HG02763 (cell line): Measurements from ENCODE around the gene PCBP3.
"Not testable (repeated sequence)": the region's sequence is repeated elsewhere in the genome, so short reads cannot be mapped to it uniquely, and the experiment has no call there.

Source experiments
- ATAC-seq: cut with Tn5 transposase; IDR thresholded peaks from one replicate; pipeline ENCODE4 v1.9.1; 2021; ENCODE audit warnings: mild to moderate bottlenecking, moderate library complexity; ENCODE audit not compliant: unreplicated experiment

PCBP3 gene

DNA sequence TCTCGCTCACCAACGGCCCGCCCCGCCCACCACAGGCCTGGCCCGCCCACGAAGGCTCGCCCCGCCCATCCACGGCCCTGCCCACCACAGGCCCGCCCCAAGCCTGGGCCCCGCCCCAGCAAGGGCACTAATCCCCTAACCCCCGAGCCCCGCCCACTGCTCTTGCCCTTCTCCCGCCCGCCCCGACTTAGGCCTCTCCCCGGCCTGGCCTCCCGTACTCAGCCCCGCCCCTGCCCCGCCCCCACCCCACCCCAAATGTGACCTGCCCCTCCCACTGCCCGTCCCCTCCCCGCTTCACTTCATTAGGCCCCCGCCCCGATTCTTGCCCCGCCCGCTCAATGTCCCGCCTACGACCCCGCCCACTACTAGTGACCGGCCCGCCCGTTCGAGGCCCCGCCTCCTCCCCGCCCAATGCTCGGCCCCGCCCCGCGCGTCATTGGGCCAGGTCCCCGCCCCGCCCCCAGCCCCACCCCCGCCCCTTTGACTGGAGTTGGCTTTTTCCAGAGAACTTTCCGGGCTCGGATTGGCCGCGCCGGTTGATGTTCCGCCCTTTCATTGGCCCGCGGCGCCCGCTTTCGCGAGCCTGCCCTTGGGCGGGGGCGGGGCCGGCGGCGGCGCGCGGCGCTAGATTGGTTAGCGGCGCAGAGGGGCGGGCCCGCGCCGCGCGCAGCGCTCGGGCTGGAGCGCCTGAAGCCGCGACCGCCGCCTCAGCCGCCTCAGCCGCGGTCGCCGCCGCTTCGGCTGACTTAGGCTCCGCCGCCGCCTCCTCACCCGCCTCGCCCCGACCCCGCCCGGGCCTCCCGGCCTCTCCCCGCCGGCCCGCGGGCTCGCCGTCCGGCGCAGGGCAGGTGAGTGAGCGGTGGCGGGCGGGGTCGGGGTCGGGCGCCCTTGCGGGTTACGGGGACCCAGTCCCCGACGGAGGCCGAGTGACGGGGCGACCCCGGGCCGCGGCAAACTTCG is at the start of gene PCBP3:
Gene PCBP3, plus strand, starts transcription at position 705 of the 960 bp plus-strand sequence. CDS start 206,361 bp downstream, outside the sequence.
- peak; percentile 74 for ATAC-seq

DNA sequence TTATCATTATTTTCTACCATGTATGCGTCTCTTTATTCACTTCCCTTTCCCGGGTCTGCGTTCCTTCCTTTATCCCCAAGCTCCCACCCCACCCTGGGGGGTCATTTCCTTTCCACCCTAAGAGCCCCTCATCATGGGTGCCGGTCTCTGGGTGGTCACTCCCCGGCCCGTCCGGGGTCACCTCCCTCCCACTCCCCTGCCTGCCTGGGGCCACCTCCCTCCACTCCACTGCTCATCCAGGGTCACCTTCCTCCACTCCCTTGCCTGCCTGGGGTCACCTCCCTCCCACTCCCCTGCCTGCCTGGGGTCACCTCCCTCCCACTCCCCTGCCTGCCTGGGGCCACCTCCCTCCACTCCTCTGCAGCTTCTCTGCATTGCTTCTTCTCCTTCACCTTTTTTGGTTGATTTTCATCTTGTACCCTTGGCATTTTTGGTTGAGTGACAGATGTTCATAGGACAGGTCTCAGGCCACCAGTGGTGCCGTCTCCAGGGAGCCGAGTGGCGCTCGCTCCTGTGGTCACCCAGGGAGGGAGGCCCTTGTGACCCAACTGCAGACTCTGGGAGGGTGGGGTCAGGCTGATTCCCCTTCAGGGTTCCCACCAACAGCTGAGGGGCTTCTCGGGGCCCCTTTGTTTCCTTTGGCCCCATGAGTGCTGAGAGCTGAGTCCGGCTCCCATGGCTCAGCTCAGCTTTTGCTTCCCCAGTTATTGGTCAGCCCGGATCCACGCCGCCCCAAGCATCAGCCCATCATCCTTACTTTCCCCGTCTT is 48.6 kb upstream of the PCBP3 start:
- ATAC-seq, result no peak

DNA sequence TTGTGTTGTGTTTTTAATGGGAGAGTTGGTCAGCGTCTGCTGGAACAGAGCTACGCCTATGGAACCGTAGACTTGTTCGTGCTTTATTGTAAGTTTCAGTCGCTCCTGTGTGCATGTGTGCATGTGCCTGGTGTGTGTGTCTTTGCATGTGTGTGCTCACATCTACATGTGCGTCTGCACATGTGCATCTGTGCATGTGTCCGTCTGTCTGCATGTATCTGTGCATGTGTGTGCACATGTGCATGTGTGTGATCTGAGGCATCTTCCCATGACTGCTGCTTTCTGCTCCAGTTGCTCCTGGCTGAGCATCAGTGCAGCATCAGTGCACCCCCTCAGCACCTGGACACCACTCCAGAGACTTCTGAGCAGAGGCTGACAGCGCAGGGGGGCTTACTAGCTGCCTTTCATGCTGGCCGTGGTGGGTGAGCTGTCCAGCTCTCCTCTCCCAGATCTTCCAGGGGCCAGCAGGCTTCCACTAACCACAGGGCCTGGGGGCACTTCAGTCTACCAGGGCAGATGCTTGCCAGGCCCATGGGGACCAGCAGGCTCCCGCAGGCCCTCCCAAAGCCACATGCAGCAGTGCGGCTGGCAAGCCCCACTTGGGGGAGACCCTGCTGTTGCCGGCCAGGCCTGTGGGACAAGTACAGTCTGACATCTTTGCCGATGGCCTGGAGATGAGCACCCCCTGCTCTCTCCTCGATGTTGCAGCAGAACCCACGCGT is 47.8 kb upstream of the PCBP3 start:
- no peak for ATAC-seq

DNA sequence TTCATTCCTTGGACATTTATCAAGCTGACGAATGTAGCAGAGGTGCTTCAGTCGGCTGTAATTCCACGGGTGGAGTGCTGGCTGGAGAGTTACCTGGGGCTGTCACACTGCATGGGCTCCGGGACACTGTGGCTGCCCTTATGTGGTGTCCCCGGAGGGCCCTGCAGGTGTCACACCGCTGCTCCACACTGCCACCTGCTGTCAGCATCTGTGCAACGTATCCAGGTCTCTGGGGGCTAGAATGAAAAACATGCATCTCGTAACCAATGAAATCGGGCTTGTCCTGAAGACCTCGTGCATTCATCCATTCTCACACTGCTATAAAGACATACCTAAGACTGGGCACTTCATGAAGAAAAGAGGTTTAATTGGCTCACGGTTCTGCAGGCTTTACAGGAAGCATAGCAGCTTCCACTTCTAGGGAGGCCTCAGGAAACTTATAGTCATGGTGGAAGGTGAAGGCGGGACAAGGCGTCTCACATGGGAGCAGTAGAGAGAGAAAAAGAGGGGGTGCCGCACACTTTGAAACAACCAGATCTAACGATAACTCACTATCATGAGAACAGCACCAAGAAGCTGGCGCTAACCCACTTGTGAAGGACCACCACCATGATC is 46.7 kb upstream of the PCBP3 start:
- ATAC-seq, result no peak

DNA sequence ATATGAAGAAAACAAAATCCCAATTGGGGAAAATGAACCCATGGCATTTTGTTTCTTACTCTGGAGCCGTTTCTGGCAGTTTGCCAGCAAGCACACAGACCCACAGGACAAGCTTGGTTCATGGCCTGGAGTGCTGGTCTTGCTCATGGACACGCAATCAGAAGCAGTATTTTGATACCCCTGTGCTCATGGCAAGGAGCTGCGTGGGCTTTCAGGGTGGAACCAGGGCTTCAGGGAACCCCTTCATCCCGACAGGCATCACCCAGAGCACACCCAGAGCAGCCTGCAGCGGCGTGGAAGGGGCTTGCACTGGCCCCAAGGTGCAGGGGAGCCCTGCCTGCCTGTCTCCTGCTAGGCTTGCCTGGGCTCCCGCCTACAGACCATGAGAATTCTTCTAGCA is 45.4 kb upstream of the PCBP3 start:
- ATAC-seq, result no peak

DNA sequence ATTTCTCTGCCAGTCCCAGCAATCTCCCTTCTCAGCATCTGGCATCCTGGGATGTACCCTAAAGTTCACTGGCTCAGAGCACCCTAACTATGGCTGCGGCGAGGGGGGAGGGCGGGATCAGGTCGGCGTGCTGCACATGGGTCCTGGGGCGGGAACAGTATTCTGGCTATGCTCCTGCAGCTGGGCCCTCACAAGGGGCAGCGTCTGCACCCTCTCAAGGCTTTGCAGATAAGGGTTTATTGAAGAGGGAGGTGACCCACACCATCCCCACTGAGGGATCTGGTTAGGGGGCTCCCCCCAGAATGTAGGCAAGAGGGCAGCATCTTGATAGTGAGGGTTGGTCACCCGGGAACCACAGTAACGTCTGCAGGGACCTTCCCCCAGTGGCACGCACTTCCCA is 44.9 kb upstream of the PCBP3 start:
- ATAC-seq, result no peak

DNA sequence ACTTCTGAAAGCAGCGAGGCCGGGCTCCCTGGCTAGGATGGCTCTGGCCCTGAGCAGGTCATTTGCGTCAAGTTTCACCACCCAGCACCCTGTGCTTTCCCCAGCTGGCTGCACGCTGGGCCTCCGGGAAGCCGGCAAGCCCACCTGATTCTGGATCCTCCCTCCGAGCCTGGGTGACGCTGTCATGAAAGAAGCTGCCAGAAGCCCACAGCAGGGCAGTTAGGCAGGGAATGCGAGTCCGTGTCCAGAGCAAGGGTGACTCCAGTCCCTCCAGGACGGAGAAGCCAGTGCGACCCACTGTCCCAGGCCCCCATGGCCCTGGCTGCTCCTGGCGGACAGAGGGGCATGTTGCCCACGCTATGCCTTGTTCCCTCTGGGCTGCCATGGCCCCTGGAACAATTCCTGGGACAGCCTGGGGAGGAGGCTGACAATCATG is 44.4 kb upstream of the PCBP3 start:
- ATAC-seq, result no peak

DNA sequence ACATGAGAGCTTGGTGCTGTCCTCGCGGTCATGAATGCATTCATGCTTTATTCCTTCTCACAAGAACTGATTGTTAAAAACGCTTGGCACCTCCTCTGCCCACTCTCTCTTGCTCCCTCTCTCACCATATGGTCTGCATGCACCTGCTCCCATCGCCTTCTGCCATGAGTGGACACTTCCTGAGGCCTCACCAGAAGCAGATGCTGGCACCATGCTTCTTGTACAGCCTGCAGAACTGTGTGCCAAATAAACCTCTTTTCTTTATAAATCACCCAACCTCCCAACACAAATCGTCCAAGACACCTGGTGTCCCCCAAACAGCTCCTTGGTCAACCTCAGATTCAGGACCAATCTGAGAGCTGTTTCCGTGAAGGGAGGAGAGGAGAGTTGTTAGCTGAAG is 43.3 kb upstream of the PCBP3 start:
- no peak for ATAC-seq

DNA sequence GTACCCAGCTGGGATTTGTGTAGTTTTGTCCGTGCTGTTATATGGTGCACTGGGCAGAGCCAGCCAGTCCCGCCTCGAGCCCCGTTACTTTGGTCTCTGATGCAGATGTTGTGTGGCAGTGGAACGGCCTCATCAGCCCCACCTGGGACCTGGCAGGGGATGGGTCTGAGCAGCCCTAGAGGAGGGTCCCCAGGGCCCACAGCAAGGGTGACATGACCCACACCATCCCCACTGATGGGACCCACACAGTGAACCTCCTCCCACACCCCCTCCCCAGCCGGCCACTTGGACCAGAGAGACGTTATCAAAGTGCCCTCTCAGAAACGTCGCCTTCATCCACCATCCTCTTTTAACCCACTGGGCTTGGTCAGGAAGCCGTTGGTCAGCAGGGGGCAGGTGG is 42.0 kb upstream of the PCBP3 start:
- no peak for ATAC-seq

DNA sequence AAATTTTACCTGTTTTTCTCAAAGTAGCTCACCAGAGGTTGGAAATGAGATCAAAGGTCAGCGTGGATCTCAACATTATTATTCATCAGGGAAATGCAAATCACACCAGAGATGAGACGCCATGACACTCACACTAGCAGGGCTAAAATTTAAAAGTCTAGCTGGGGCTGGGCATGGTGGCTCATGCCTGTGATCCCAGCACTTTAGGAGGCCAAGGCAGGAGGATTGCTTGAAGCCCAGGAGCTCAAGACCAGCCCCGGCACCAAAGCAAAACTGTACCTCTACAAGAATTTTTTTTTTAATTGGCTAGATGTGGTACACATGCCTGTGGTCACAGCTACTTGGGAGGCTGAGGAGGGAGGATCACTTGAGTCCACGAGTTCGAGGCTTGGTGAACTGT is 41.4 kb upstream of the PCBP3 start:
- ATAC-seq, result no peak

DNA sequence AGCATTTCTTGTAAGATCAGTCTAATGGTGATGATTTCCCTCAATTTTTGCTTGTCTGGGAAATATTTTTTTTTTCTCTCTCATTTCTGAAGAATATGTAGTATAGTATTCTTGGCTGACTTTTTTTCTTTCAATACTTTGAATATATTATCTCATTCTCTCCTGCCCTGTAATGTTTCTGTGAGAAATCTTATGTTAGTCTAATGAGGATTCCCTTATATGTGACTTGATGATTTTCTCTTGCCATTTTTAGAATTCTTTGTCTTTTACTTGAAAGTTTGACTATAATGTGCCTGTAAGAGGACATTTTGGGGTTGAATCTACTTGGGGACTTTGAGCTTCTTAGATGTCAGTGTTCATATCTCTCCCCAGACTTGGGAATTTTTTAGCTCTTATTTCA is 40.0 kb upstream of the PCBP3 start:
- no peak for ATAC-seq

DNA sequence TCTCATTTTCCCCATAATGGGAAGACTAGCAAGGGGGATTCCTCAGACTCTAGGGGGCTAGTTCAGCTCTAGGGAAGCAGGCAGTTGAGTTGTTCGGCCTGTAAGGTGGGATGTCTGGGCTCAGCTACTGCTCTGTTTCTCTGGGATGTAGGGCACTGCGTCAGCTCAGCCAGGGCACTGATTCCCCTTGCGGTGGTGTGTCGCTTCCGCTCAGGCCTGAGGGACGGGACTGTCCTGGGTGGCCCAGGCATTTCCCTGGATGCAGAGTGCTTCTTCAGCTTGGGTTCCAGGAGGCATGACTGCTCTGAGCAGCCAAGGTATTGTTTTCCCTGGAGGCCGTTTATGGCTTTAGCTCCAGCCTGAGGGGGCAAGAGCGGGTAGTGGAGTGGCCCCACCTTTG is 38.8 kb upstream of the PCBP3 start:
- not testable (repeated sequence) for ATAC-seq

DNA sequence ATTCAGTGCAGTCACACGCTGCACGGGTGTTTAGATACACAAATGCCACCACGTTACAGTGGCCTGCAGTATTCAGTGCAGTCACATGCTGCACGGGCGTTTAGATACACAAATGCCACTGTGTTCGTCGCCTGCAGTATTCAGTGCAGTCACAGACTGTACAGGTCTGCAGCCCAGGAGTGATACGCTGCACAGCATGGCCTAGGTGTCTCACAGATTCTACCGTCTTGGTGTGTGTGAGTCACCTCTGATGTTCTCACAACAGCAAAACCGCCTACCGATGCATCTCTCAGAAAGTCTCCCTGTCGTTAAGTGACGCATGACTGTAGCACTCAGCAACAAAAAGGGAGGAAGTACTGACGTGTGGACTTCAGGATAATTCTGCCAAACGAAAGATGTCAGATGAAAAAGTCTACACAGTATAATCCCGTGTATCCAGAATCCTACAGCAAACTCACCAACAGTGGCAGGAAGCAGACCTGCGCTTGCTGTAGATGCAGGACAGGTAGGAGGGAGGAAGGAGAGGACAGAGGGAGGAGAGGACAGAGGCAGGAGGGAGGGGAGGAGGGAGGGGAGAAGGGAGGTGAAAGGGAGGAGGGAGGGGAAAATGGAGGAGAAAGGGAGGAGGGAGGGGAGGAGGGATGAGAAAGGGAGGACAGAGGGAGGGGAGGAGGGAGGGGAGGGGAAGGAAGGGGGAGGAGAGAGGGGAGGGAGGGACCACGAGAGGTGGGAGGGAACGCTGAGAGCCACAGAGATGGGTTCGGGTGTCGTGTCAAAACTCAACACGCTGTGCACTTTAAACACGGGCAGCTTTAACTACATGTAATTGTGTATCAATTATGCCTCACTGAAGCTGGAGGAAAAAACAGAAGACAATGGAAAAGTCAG is 36.3 kb upstream of the PCBP3 start:
- no peak for ATAC-seq

DNA sequence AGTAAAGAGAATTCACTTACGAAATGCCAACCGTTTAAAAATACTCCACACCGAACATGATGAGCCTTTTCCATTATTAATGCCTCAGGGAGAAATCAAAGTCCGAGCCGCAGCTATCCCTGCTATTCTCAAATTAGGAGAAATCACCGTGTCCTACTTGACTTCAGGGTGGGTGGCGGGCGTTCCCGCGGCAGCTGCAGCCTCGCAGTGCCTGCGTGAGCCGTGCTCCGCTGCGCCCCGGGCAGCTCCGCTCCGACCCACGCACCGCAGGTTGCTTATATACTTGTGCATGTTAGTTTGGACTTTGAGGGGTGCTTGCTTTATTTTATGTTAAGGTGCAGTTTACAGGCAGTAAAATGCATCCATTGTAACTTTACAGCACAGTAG is 35.6 kb upstream of the PCBP3 start:
- ATAC-seq, result no peak

DNA sequence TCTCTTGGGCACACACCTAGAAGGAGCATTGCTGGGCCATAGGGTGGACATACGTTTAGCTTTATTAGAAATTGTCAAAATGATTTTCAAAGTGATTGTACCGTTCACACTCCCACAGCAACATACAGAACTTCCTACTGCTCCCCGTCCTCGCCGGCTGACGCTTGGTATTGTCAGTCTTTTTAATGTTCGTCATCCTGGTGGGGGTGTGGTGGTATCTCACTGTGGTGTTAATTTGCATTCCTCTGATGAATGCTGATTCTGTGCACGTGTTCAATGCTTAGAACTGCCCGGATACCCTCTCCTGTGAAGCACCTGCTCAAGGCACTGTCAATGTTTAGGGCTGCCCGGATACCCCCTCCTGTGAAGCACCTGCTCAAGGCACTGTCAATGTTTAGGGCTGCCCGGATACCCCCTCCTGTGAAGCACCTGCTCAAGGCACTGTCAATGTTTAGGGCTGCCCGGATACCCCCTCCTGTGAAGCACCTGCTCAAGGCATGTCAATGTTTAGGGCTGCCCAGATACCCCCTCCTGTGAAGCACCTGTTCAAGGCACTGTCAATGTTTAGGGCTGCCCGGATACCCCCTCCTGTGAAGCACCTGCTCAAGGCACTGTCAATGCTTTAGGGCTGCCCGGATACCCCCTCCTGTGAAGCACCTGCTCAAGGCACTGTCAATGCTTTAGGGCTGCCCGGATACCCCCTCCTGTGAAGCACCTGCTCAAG is 34.6 kb upstream of the PCBP3 start:
- not testable (repeated sequence) for ATAC-seq

DNA sequence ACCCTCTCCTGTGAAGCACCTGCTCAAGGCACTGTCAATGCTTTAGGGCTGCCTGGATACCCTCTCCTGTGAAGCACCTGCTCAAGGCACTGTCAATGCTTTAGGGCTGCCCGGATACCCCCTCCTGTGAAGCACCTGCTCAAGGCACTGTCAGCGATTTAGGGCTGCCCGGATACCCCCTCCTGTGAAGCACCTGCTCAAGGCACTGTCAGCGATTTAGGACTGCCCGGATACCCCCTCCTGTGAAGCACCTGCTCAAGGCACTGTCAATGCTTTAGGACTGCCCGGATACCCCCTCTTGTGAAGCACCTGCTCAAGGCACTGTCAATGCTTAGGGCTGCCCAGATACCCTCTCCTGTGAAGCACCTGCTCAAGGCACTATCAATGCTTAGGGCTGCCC is 33.9 kb upstream of the PCBP3 start:
- ATAC-seq, result not testable (repeated sequence)

DNA sequence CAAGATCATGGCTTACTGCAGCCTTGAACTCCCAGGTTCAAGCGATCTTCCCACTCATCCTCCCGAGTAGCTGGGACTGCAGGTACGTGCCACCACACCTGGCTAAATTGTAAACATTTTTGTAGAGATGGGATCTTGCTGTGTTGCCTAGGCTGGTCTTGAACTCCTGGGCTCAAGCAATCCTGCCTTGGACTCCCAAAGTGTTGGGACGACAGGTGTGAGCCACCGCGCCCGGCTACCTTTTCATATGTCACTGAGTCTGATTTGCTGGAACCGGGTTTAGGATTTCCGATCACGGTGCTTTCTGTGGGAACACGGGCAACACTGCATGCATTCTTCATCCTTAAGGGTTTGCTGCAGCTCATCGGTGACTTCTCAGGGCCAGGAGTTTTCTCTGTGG is 32.2 kb upstream of the PCBP3 start:
- ATAC-seq, result no peak

DNA sequence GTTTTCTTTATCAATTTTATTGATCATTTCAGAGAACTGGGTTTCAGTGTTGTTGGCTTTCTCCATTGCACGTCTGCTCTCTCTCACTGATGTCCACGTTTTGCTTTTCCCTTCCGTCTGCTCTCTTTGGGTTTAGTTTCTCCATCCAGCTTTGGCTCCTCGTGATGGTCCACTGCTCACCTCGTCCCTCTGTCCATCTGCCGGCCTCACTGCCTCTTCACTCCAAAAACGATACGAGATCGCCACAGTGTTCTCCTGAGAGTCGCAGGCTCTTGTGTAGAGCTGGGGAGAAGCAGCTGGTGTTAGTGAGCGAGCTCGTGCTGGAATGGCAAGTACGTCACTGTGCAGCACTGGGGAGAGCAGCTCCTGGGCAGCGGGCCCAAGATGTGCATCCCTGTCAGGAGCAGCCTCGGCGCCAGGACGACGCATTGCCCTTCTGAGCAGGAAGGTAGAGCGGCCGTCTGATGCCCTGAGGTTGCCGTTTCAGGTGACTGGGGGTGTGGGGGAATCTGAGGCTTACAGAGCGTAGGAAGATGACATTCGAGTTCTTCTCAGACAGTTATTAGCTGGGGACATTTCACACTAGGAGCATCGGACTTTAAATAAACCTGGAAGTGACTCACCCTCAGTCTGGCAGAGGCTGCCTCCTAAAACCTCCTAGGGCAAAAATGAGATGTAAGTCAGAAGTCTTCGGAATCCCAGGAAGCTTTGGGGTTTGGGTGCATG is 31.4 kb upstream of the PCBP3 start:
- no peak for ATAC-seq

DNA sequence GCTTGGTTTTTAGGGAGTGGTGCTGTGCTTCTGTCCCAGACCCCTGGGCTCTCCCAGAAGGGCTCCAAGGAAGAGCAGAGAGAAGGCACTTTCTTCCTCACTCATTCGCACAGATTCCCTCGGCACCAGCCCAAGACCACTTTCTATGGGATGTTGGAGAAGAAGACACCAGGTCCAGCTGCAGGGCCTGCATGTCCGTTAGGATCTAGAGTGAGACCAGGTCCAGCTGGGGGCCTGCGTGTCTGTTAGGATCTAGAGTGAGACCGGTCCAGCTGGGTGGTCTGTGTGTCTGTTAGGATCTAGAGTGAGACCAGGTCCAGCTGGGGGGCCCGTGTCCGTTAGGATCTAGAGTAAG is 30.9 kb upstream of the PCBP3 start:
- not testable (repeated sequence) for ATAC-seq
